Lower leg skin (tissue), 3 donors: ENCODE results near the gene TBC1D23.

Experiments
- POLR2A ChIP-seq, 2 donors: fragments of 450-650 bp; IDR thresholded peaks; one replicate each; pipeline ENCODE4 v1.6.1; 2016 to 2017; ENCODE audit warnings: antibody characterized with exemption in 2 of 2, mild to moderate bottlenecking in 1 of 2, moderate library complexity in 1 of 2
- TF ChIP-seq, protein P1 (sequence below), 3 donors: fragments of 450-650 bp; IDR thresholded peaks; one replicate each; pipeline ENCODE4 v1.5.1; 2016; ENCODE audit warnings: antibody characterized with exemption in 3 of 3, mild to moderate bottlenecking in 3 of 3, moderate library complexity in 2 of 3

DNA sequence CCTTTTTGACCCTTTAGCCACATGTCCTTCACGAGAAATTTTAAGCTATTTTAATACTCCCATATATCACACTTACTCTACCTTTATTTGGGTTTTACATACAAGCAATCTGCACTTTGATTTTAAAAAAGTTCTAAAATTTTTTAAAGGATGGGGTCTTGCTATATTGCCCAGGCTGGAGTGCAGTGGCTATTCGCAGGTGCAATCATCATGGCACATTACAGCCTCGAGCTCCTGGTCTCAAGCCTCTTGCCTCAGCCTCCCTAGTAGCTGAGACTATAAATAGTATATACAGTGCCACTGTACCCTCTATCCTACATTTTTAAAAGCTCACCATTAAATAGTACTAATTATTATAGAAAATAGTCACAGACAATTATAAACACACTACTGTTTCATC is 103.6 kb downstream of the TBC1D23 start:
- TF ChIP-seq, protein P1, sequence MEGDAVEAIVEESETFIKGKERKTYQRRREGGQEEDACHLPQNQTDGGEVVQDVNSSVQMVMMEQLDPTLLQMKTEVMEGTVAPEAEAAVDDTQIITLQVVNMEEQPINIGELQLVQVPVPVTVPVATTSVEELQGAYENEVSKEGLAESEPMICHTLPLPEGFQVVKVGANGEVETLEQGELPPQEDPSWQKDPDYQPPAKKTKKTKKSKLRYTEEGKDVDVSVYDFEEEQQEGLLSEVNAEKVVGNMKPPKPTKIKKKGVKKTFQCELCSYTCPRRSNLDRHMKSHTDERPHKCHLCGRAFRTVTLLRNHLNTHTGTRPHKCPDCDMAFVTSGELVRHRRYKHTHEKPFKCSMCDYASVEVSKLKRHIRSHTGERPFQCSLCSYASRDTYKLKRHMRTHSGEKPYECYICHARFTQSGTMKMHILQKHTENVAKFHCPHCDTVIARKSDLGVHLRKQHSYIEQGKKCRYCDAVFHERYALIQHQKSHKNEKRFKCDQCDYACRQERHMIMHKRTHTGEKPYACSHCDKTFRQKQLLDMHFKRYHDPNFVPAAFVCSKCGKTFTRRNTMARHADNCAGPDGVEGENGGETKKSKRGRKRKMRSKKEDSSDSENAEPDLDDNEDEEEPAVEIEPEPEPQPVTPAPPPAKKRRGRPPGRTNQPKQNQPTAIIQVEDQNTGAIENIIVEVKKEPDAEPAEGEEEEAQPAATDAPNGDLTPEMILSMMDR (IDR thresholded peaks at IDR 0.05) = no peak
- TF ChIP-seq POLR2A (IDR thresholded peaks at IDR 0.05) = no peak
